NCI-H2081 (cell line): ENCODE data around the gene IGF1R.

Experiments used
- DNase-seq, 2 experiments: peaks; one replicate each; lab custom pipeline; 2025; lab: John Stamatoyannopoulos, UW

Gene IGF1R

DNA sequence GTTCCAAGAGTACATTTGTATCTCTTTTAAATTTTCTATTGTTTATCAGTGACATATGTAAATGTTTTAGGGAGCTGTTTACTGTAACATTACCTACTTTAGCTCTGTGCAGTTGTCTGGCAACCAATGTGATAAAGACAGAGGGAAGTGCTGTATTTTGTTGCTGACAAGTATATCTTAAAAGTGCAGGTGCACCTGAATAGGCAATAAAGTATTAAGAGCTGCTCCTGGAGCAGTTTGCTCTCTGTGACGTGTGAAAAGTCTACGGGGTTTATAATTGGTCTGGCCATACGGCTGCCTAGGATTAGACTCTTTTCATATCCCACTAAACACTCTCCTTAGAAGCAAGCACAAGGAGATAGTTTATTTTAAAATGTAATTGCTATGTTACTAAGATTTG lies 178.3 kb downstream of the IGF1R start:
- DNase-seq = no peak

DNA sequence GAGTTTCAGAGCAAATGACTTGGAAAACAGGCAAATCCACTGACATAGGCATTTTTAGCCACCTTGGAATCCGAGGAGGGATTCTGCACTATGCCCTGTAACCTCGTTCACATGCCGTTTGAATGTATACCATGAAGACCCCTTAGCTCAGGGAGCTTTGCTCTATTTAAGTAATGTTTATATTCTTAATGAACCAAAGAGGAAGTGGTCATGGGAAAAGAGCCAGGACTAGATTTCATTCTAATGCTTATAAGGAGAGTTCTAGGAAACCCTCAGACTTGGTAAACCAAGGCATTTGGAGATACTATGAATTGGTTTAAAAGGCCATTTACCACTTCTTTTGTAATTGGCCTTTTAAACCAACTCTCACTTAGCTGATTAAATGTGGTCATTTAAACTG lies 178.9 kb downstream of the IGF1R start:
- DNase-seq = no peak

DNA sequence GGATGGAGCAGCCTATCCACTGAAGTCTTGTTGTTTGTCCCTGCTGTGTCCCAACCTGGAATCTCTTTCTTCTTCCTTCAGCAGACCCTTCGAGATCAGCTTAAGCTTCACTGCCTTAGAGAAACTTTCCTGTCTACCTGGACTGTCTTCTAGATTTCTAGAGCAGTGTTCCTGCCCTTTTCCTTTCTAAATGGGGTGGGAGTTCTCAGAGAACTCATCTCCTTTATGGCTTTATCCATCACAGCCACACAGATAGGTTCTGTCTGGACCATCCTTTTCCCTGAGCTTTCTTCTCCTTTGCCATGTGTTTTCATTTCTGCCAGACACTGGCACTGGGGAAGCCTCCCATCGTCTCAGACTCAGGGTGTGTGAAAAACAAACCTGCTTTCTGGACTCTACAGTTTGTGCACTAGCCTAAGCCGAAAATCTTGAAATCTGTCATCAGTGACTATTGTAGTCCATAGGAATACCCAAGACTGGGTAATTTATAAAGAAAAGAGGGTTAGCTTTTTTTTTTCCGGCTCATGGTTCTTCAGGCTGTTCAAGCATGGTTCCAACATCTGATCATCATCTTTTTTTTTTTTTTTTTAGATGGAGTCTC lies 181.8 kb downstream of the IGF1R start:
- DNase-seq = no peak

DNA sequence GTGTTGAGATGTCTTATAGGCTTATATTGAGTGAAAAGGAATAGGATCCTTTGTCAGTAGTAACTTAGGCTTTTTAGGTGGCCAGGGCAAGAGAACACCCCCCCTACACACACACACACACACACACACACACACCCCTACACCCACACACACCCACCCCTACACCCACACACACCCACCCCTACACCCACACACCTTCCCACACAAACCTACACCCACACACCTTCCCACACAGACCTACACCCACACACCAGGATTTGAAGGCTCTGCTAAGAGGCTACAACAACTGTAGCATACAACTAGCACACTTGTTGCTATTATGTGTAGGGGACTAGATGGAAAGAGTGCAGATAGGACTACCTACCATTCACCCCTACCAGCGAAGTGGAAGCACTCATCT lies 186.6 kb downstream of the IGF1R start:
- no peak for DNase-seq

GRCh38 chr15:98835876-98836275 lies 187.5 kb downstream of the IGF1R start:
- DNase-seq = no peak

DNA sequence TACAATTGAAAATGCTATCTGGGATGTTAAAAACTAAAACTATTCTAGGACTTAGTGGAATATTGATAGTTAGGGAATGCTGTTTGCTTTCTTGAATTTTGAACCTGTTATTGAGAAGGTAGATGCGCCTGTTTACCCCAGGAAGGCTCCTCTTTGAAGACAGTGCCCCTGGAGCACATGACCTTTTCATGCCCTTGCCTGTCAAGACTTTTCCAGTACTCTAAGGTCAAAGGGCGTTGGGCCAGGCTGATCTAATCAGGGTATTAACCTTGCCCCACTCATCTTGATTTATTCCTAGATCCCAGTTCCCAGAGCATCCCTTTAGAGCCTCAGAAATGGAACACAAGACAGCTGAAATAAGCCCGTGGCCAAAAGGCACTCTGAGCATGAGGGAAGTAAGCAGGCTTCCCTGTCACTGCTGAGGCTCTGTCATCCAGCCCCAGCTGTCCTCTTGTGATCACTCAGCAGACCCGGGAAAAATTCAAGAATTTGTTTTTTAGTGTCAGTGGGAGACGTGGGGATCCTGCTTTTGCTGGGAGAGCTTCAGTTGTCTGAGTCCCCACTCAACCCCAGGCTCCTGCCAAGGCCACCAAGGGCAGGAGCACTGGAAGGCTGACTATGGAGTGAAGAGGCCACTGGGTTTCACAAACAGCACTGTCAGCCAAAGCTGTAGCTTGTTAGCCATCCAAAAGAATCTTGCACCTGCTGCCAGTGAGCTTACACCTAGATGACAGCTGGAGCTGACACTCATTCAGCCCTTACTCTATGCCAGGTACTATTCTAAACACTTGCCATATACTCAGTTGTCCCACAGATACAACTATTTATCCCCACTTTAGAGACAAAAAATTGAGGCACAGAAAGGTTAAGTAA lies 190.3 kb downstream of the IGF1R start:
- DNase-seq = no peak

DNA sequence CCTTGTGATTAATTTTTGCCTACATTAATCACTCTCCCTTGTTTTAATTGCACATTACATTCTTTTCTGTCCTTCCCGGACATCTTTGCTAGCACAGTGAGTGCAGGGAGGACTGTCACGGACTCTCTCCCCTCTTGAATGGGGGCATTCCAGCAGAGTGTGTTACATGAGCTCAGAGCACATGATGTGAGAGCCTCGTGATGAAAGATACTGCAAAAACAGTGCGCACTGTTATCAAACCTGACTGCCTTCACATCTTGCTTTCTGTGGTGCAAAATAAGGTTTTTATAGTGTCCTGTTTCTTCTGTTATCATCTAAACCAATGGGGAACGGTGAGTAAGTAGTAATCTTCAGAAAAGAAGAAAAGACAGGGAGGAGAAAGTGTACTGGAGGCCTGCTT lies 191.7 kb downstream of the IGF1R start:
- DNase-seq = no peak

- no peak for DNase-seq
Observed at GRCh38 chr15:98841419-98841970, 193.2 kb downstream of the IGF1R start.

DNA sequence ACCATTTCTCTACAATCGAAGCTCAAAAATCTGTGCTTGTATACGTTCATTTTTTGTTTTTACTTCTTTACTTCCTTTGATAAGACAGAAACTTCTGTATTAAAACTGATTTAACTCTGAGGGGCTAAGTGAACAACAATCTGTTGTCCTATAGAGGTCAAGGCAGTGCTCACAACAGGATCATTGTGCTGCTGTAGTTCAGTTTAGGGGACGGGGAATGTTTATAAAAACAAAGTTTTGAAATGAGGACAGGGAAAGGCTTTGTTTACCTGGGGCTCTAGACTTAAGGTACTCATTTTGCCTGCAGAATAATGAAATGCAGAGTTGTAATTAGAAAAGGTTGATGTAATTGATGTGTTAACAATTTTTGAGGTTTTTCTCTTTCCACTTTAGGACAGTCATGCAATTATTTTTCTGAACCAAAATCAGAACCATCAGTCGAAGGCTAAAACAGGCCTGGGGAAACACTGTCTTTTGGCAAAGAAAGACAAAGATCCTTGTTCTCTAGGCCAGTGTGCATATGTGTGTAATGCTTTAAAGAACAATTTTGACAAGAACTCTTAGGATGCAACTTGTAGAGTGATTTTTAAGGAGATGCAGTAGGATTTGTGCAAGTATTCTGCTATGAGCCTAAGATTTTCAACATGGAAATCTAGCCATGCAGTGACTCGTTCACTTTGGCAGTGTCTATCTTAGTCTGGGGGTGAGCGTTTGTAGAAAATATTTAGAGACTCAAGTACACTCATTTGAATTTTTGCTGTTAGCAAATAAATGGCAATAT lies 194.0 kb downstream of the IGF1R start:
- no peak for DNase-seq

- no peak for DNase-seq
Observed at GRCh38 chr15:98842973-98843285, 194.6 kb downstream of the IGF1R start.

- DNase-seq = no peak
Observed at GRCh38 chr15:98843844-98844243, 195.5 kb downstream of the IGF1R start.

DNA sequence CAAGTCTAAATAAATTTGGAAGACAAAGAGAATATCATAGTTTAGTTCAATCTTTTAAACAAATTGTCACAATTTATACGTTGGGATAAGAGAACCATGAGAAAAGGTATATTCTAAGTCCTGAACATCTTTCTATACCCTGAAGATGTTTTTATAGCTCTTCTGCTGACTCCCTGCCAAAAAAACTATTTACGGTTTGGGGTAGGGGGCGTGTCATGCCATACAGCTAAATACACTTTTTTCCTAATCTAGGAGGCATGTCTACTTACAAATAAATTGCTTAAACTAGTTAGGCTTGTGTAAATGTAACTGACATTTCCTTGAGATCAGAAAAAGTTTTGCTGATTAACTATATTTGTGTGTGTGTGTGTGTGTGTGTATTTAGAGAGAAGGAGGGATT lies 195.9 kb downstream of the IGF1R start:
- no peak for DNase-seq

- DNase-seq = no peak
Observed at GRCh38 chr15:98845138-98845884, 197.0 kb downstream of the IGF1R start.

DNA sequence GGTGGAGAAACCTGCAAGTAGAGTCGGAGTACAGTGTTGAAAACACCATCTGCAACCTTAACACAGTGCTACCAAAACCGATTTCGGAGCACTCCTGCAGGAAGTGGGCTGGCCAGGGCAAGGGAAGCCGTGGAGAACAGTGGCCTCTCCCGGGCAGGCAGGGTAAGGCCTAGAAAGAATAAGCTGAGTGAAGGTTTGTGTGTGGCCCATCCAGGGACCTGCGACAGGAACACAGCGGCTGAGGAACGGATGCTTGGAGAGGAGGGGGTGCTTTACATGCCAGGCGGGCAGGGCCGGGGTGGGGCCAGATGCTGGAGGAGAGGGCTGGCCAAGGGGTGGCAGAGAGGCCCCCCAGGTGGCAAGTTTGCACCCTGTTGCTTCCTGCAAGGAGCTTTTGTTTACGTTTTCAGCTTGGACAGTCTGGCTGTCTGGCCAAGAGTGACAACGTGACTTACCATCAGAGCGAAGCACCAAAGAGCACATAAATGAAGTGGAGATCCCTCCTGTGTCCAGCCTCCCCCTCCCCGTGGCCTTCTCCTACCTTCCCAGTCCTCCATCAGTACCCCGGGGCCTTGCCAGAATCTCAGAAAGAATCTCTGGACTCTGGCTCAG lies 202.7 kb downstream of the IGF1R start:
- DNase-seq = peak; percentile 70 to 71

DNA sequence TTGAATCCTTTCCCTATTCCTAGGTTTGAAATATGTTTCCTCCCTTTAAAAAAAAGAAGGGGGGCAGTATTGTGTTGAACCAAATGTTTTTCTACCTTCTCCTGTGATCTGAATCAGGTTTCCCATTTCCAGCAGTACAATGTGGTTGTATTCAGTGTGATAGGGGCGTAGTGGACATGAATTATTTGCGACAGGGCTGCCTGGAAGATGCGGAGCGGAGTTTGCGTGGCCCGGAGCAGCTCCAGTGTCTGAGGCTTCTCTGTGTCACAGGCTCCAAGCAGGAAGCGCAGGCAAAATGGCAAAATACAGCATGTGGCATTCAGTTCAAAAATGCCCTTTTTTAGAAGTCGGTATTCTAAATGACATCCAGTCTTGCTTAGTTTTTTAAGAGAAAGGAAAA lies 204.8 kb downstream of the IGF1R start:
- DNase-seq = peak; percentile 86 to 92

- peak in 1 of 2 experiments; percentile 22 for DNase-seq
Observed at GRCh38 chr15:98853617-98854420, 205.5 kb downstream of the IGF1R start.

DNA sequence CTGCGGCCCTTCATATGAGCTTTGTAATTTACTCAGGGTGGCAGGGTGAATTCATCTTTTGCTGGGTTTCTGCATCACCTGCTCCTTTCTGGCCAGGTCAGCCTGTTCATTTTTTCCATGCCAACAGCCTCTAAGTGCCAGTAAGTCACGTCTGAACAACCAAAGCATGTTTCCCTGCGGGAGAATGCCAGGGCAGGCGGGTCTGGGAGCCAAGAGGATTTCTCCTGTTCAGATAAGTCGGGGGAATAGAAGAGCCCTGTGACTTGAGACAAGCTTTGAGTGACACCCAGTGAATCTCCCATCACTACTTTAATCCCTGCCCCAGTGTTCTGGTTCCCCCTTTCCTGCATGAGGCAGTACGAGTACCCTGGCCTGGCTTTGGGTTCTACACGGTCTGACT lies 206.2 kb downstream of the IGF1R start:
- DNase-seq = no peak

DNA sequence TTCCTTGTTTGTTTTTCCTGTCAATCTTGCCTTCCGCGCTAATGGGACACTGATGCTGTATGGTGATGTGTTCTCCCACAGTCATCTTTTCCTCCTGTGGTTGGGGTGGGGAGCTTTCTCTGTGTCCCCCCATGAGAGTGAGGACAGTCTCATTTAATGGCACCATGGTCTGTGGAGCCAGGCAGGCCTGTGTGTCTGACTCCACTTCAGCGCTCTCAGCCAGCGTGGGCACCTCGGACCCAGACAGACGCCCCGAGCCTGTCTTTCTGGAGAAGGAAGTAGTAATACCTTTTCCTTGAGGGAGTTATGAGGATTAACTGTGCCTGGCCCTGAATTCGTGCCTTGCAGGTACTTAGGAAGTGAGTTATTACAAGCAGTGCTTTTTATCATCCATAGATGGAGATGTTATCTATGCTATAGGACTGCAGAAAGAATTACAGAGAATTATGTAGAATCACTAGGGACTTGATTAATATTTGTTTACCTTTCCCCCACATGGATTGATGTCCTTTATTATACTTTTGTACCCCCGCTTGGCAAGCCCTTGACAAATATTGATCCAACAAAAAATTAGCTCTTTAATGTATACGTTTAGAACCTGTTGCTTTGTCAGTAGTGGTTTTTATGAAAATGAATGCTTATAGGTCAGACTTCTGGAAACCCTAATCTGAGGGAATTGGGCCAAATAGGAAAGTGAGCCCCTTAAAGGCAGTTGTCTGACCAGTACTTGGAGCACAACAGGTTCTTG lies 206.9 kb downstream of the IGF1R start:
- peak in 1 of 2 experiments; percentile 23 for DNase-seq

DNA sequence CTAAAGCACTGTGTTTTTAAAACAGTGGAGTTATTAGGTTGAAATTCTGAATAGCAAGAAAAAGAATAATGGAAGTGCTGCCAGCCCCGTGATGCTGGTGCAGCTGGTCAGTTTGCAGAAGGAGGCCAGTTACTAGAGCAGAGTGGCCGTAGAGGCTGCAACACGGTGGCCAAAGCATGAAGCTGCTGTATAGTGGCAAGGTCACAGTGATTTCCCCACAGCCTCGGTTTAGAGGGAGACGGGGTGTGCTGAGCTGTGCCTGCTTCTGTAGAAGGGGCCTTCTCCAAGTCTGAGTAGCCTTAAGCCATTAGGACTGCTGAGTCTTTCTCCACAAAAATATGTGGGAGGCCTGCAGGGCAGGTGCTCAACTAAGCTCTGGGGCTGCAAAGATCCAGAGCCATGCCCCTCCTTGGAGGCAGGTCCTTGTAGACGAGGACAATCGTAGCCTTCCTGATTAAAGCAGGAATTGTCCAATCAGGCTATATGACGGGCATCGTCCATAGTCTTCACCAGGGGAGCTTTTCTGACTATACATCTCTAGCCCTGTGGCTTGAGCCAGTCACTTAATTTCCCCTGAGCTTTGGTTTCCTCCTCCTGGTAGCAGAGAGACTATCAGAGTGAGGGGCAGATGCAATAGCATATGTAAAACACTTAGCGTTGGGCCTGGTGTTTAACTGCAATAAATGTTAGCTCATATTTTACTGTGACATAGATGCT lies 207.6 kb downstream of the IGF1R start:
- no peak for DNase-seq
